ENCODE results near the gene SLC1A7.

The SLC1A7 gene

GRCh38 chr1:53081384-53082066 lies 60.9 kb downstream of the SLC1A7 start:
- no peak overlapping the region for H3K4me3 ChIP-seq (ENCODE audit: low read depth, low read length)
- no peak for TF ChIP-seq CTCF (conservative IDR thresholded peaks at IDR 0.05; ENCODE audit: low read depth, low read length)
- no peak for DNase-seq (ENCODE audit: low read depth)

GRCh38 chr1:53080769-53081168 lies 61.7 kb downstream of the SLC1A7 start:
- no peak overlapping the region for H3K4me3 ChIP-seq (ENCODE audit: low read depth, low read length)
- TF ChIP-seq CTCF (conservative IDR thresholded peaks at IDR 0.05; ENCODE audit: low read depth, low read length): no peak
- no peak for DNase-seq (ENCODE audit: low read depth)

GRCh38 chr1:53080041-53080440 lies 62.4 kb downstream of the SLC1A7 start:
- TF ChIP-seq CTCF (conservative IDR thresholded peaks at IDR 0.05; ENCODE audit: low read depth, low read length): no peak
- no peak for DNase-seq (ENCODE audit: low read depth)
- no peak overlapping the region for H3K4me3 ChIP-seq (ENCODE audit: low read depth, low read length)

DNA sequence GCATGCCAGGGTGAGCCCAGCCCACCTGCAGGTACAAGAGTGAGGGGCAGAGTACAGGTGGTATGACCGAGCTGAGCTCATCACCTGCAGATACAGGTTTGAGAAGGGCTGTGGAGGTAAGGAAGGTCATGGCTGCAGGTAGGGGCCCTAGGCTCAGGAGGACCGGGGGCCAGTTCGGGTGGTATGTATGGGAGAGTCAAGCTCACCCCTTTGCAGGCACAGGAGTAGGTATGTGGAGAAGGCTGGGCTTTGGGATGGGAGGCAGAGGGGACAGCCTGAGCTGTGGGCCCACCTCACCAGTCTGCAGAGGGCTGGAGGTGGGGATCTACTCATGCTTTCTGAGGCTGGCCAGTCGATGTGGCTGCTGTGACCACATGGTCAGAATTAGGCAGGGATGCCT lies 63.2 kb downstream of the SLC1A7 start:
- no peak overlapping the region for H3K4me3 ChIP-seq (ENCODE audit: low read depth, low read length)
- DNase-seq (ENCODE audit: low read depth): no peak
- no peak for TF ChIP-seq CTCF (conservative IDR thresholded peaks at IDR 0.05; ENCODE audit: low read depth, low read length)

- H3K4me3 ChIP-seq (ENCODE audit: low read depth, low read length): no peak overlapping the region
- DNase-seq (ENCODE audit: low read depth): no peak
- TF ChIP-seq CTCF (conservative IDR thresholded peaks at IDR 0.05; ENCODE audit: low read depth, low read length): no peak
These were observed 63.9 kb downstream of the SLC1A7 start for GRCh38 chr1:53078333-53079101.

- TF ChIP-seq CTCF (conservative IDR thresholded peaks at IDR 0.05; ENCODE audit: low read depth, low read length): no peak
- H3K4me3 ChIP-seq (ENCODE audit: low read depth, low read length): no peak overlapping the region
- DNase-seq (ENCODE audit: low read depth): no peak
These were observed 64.9 kb downstream of the SLC1A7 start for GRCh38 chr1:53077599-53077965.

Measured in choroid plexus epithelial cell (primary cell).